Activated naive CD4-positive, alpha-beta T cell (primary cell): Measurements from ENCODE around the gene STPG3.
"Not testable (repeated sequence)": the region's sequence is repeated elsewhere in the genome, so short reads cannot be mapped to it uniquely, and the experiment has no call there.

Source experiments
- DNase-seq, 4 experiments: peaks; one replicate each; lab custom pipeline; 2025; lab: John Stamatoyannopoulos, UW

Gene STPG3

GRCh38 chr9:137234055-137234697 lies 16.9 kb upstream of the STPG3 start:
- no peak for DNase-seq

GRCh38 chr9:137234758-137235423 lies 16.2 kb upstream of the STPG3 start:
- no peak for DNase-seq

GRCh38 chr9:137235424-137236237 lies 15.5 kb upstream of the STPG3 start:
- no peak for DNase-seq

GRCh38 chr9:137236238-137236935 lies 14.7 kb upstream of the STPG3 start:
- peak; percentile 75 to 93 (median 87) for DNase-seq

GRCh38 chr9:137236936-137237421 lies 14.1 kb upstream of the STPG3 start:
- DNase-seq, result no peak

- DNase-seq, result no peak
Measured at GRCh38 chr9:137237759-137238726, 13.0 kb upstream of the STPG3 start.

- DNase-seq, result not testable (repeated sequence)
Measured at GRCh38 chr9:137239541-137240200, 11.4 kb upstream of the STPG3 start.

GRCh38 chr9:137240318-137240840 lies 10.7 kb upstream of the STPG3 start:
- DNase-seq, result peak in 2 of 4 experiments; percentile 67

- peak; percentile 90 to 100 (median 94) for DNase-seq
Measured at GRCh38 chr9:137240841-137241489, 10.1 kb upstream of the STPG3 start, which contains the start of gene TUBB4B. TSS of gene TUBB4B (plus strand) at chr9:137241287. CDS start at chr9:137241361, 74 bp downstream.

- DNase-seq, result peak; percentile 39 to 65 (median 53)
Measured at GRCh38 chr9:137241490-137242268, 9.4 kb upstream of the STPG3 start.

- DNase-seq, result no peak
Measured at GRCh38 chr9:137242269-137243203, 8.6 kb upstream of the STPG3 start.

GRCh38 chr9:137243266-137243625 lies 7.8 kb upstream of the STPG3 start:
- DNase-seq, result not testable (repeated sequence)

GRCh38 chr9:137243626-137244485 lies 7.2 kb upstream of the STPG3 start:
- DNase-seq, result no peak

GRCh38 chr9:137244486-137245449 lies 6.3 kb upstream of the STPG3 start:
- no peak for DNase-seq
